Hepatocyte (in vitro differentiated cells): ENCODE results near the gene STK24. TPM values are rescaled to one million over a fixed set of nuclear protein-coding genes. Genes with fewer than 3 reads are reported as not detected.

ENCODE experiments used
- DNase-seq: peaks from one replicate; pipeline ENCODE4 v3.0.0-alpha.2; 2016; ENCODE audit warnings: low spot score
- H2AFZ ChIP-seq: fragments of 200-600 bp; sonication (generic); 2 replicates; pipeline ENCODE4 v1.6.0; 2016; ENCODE audit warnings: antibody characterized with exemption, mild to moderate bottlenecking
- H3K27ac ChIP-seq: fragments of 200-600 bp; sonication (generic); 2 replicates; pipeline ENCODE4 v1.5.1; 2016; ENCODE audit warnings: mild to moderate bottlenecking
- H3K27me3 ChIP-seq: fragments of 200-600 bp; sonication (generic); 2 replicates; pipeline ENCODE4 v1.6.1; 2016
- H3K36me3 ChIP-seq: fragments of 200-600 bp; sonication (generic); replicated peaks from 2 replicates; pipeline ENCODE4 v1.5.1; 2016; ENCODE audit warnings: low read depth; ENCODE audit not compliant: insufficient read depth
- H3K4me1 ChIP-seq: fragments of 200-600 bp; sonication (generic); 2 replicates; pipeline ENCODE4 v1.5.1; 2016; ENCODE audit warnings: mild to moderate bottlenecking, moderate library complexity; ENCODE audit not compliant: insufficient read depth
- H3K4me2 ChIP-seq: fragments of 200-600 bp; sonication (generic); 2 replicates; pipeline ENCODE4 v1.6.0; 2016
- H3K4me3 ChIP-seq: fragments of 200-600 bp; sonication (generic); 2 replicates; pipeline ENCODE4 v1.5.1; 2016; ENCODE audit warnings: mild to moderate bottlenecking
- H3K79me2 ChIP-seq: fragments of 200-600 bp; sonication (generic); 2 replicates; pipeline ENCODE4 v1.6.0; 2017; ENCODE audit warnings: mild to moderate bottlenecking
- H3K9me2 ChIP-seq: fragments of 200-600 bp; sonication (generic); replicated peaks from 2 replicates; pipeline ENCODE4 v1.6.0; 2017; ENCODE audit warnings: mild to moderate bottlenecking; ENCODE audit not compliant: insufficient read depth
- H3K9me3 ChIP-seq: fragments of 200-600 bp; sonication (generic); 2 replicates; pipeline ENCODE4 v1.5.1; 2016; ENCODE audit warnings: low read depth, mild to moderate bottlenecking
- H4K20me1 ChIP-seq: fragments of 200-600 bp; sonication (generic); 2 replicates; pipeline ENCODE4 v1.6.0; 2016; ENCODE audit warnings: mild to moderate bottlenecking; ENCODE audit not compliant: insufficient read depth, poor library complexity, severe bottlenecking
- CTCF ChIP-seq: fragments of 200-600 bp; sonication (generic); IDR thresholded peaks from 2 replicates; pipeline ENCODE4 v1.5.1; 2016; ENCODE audit warnings: antibody characterized with exemption, mild to moderate bottlenecking; ENCODE audit not compliant: poor library complexity
- EZH2 ChIP-seq: fragments of 200-600 bp; sonication (generic); IDR thresholded peaks from 2 replicates; pipeline ENCODE4 v1.6.1; 2016; ENCODE audit warnings: antibody characterized with exemption, mild to moderate bottlenecking, borderline replicate concordance
- EZH2phosphoT487 ChIP-seq: fragments of 200-600 bp; sonication (generic); IDR thresholded peaks from one replicate; pipeline ENCODE4 v1.6.1; 2018; ENCODE audit warnings: antibody characterized with exemption, mild to moderate bottlenecking, low read depth, moderate library complexity; ENCODE audit not compliant: unreplicated experiment, severe bottlenecking
- WGBS: methylation state at CpG from one replicate; pipeline ENCODE4 v1.1.6; 2016; ENCODE audit warnings: low lambda C conversion rate; ENCODE audit errors: missing lambda C conversion rate; 5-methylcytosine and 5-hydroxymethylcytosine counted together
- polyA plus RNA-seq: library from polyadenylated mRNA; unstranded; fragments of >200 nt; fragmentation: Nextera tagmentation; extraction: Ambion mirVana; gene quantifications from 2 replicates; pipeline ENCODE4 v1.2.1, GENCODE V29; 2016
- total RNA-seq: library from RNA; depleted of rRNA; stranded (reverse); fragments of >200 nt; gene quantifications from 2 replicates; pipeline ENCODE4 v1.2.3, GENCODE V29; 2014

STK24 gene
- total and polyA plus RNA-seq, 2 experiments from 2014 or later, result 71.2 to 74.4 TPM

- Histone ChIP-seq H3K9me2 (no peaks in the 10 kb centered on the region), H3K79me2 (peaks cover 100% of the 10 kb centered on the region), H4K20me1 (peaks cover 58% of the 10 kb centered on the region), H2AFZ (no peak overlapping the region), H3K36me3 (no peaks in the 10 kb centered on the region), H3K27ac (no peak overlapping the region), H3K27me3 (no peaks in the 10 kb centered on the region), H3K4me2 (peak overlapping the region; percentile 25), H3K4me1 (peaks cover 25% of the 10 kb centered on the region), H3K9me3 (no peaks in the 10 kb centered on the region), H3K4me3 (no peak overlapping the region)
- TF ChIP-seq CTCF (no peak), EZH2phosphoT487 (no peak), EZH2 (no peak)
- 76% methylated on average over 10 of the region's 10 CpGs for WGBS
- DNase-seq, result no peak
These were observed 73.5 kb downstream of the STK24 start for GRCh38 chr13:98503175-98504028.

DNA sequence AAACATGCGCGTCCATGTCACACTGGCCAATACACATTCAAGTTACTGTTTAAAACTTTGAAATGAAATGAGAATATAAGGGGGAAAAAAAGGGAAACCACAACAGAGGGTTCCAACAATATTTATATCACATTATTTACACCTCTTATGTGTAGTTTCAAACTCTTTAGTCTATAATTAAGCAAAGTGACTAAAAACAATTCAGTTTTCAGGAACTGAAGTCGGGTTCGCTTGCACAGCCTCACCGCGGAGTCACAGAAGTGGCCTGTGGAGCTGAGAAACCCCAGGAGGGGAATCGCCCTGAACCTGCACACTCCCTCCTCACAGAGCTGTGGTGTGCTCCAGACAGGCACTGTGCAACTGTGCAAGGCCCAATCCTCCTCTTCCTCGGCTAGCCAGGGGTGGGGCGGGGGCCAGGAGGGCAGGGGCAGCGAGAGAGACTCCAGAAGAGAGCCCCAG, 75.9 kb downstream of the STK24 start:
- no peak overlapping the region for H3K27ac ChIP-seq
- H4K20me1 ChIP-seq, result peaks cover 47% of the 10 kb centered on the region
- peaks cover 22% of the 10 kb centered on the region for H3K4me1 ChIP-seq
- no peak overlapping the region for H3K4me3 ChIP-seq
- no peaks in the 10 kb centered on the region for H3K27me3 ChIP-seq
- H3K4me2 ChIP-seq, result no peak overlapping the region
- no peaks in the 10 kb centered on the region for H3K9me2 ChIP-seq
- H2AFZ ChIP-seq, result no peak overlapping the region
- 97% methylated on average over 10 of the region's 10 CpGs for WGBS
- DNase-seq, result no peak
- no peaks in the 10 kb centered on the region for H3K9me3 ChIP-seq
- TF ChIP-seq CTCF (no peak), EZH2 (no peak), EZH2phosphoT487 (no peak)
- no peaks in the 10 kb centered on the region for H3K36me3 ChIP-seq
- H3K79me2 ChIP-seq, result peaks cover 100% of the 10 kb centered on the region

DNA sequence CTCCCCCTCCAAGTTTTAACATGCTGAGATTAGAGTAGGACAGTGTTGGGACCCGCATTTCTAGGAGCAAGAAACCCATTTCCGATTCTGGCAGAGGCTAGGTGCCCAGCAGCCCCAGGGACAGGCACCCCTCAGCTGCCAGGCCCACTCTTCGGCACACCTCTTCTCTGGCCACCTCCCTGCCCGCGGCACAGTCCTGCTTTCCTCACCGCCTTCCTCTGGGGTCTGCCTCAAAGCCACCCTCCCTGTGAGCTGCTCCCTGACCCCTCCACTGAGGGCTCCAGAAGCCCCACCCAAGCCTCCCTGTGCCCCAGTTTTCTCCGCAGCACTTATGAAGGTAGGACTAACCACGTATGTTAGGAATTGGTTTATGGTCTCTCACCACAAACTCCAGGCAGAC, 79.9 kb downstream of the STK24 start:
- Histone ChIP-seq H3K9me3 (no peaks in the 10 kb centered on the region), H4K20me1 (peaks cover 22% of the 10 kb centered on the region), H3K79me2 (peaks cover 96% of the 10 kb centered on the region), H3K27ac (peak overlapping the region; percentile 79), H3K4me3 (no peak overlapping the region), H3K4me2 (peak overlapping the region; percentile 61), H3K9me2 (no peaks in the 10 kb centered on the region), H3K27me3 (no peaks in the 10 kb centered on the region), H3K36me3 (no peaks in the 10 kb centered on the region), H2AFZ (no peak overlapping the region), H3K4me1 (peaks cover 32% of the 10 kb centered on the region)
- no peak for TF ChIP-seq EZH2phosphoT487
- DNase-seq, result no peak
- 96% methylated on average over 8 of the region's 8 CpGs for WGBS

GRCh38 chr13:98496479-98496791, 80.5 kb downstream of the STK24 start:
- Histone ChIP-seq H3K36me3 (no peaks in the 10 kb centered on the region), H2AFZ (no peak overlapping the region), H3K9me3 (no peaks in the 10 kb centered on the region), H3K4me1 (peaks cover 32% of the 10 kb centered on the region), H3K4me2 (peak overlapping the region; percentile 61), H3K27ac (peak overlapping the region; percentile 79), H3K79me2 (peaks cover 96% of the 10 kb centered on the region), H4K20me1 (peaks cover 16% of the 10 kb centered on the region), H3K27me3 (no peaks in the 10 kb centered on the region), H3K4me3 (no peak overlapping the region), H3K9me2 (no peaks in the 10 kb centered on the region)
- WGBS, result 68% methylated on average over 3 of the region's 3 CpGs
- DNase-seq, result no peak
- TF ChIP-seq CTCF (no peak), EZH2 (no peak), EZH2phosphoT487 (no peak)
